Thyroid gland (tissue), 4 donors: ENCODE results near the gene DHRS1.

Experiments used
- POLR2A ChIP-seq, 2 donors: fragments of 450-650 bp; IDR thresholded peaks; one replicate each; pipeline ENCODE4 v1.6.1; 2017; ENCODE audit warnings: antibody characterized with exemption in 2 of 2, mild to moderate bottlenecking in 2 of 2, moderate library complexity in 1 of 2
- TF ChIP-seq, protein P1 (sequence below), 6 experiments: fragments of 200-600 bp in 3 of 6; fragments of 450-650 bp in 3 of 6; sonication (generic) in 3 of 6; IDR thresholded peaks; one replicate each; pipeline ENCODE4 v1.5.1; 2016 to 2019; ENCODE audit warnings: antibody characterized with exemption in 6 of 6, mild to moderate bottlenecking in 2 of 6, inconsistent platforms in 1 of 6, moderate library complexity in 1 of 6

GRCh38 chr14:24255438-24255837 lies 44.1 kb downstream of the DHRS1 start:
- TF ChIP-seq, protein P1, sequence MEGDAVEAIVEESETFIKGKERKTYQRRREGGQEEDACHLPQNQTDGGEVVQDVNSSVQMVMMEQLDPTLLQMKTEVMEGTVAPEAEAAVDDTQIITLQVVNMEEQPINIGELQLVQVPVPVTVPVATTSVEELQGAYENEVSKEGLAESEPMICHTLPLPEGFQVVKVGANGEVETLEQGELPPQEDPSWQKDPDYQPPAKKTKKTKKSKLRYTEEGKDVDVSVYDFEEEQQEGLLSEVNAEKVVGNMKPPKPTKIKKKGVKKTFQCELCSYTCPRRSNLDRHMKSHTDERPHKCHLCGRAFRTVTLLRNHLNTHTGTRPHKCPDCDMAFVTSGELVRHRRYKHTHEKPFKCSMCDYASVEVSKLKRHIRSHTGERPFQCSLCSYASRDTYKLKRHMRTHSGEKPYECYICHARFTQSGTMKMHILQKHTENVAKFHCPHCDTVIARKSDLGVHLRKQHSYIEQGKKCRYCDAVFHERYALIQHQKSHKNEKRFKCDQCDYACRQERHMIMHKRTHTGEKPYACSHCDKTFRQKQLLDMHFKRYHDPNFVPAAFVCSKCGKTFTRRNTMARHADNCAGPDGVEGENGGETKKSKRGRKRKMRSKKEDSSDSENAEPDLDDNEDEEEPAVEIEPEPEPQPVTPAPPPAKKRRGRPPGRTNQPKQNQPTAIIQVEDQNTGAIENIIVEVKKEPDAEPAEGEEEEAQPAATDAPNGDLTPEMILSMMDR (IDR thresholded peaks at IDR 0.05): no peak
- TF ChIP-seq POLR2A (IDR thresholded peaks at IDR 0.05): no peak
